SK-N-SH (cell line): ENCODE data around the gene IGF2BP2.

Experiments
- ELF1 ChIP-seq: IDR thresholded peaks from 2 replicates; pipeline ENCODE4 v1.4.0; 2012
- EP300 ChIP-seq, 2 experiments: IDR thresholded peaks; 2 replicates each; pipeline versions ENCODE4 v1.4.0 to v1.6.1; 2012; ENCODE audit warnings: borderline replicate concordance in 1 of 2, low read depth in 1 of 2, low read length in 1 of 2
- EZH2phosphoT487 ChIP-seq: fragments of 200-600 bp; sonication (generic); IDR thresholded peaks from 2 replicates; pipeline ENCODE4 v1.6.1; 2017; ENCODE audit warnings: low read depth, mixed run types, mild to moderate bottlenecking, antibody characterized with exemption, moderate library complexity, borderline replicate concordance
- GABPA ChIP-seq: IDR thresholded peaks from 2 replicates; pipeline ENCODE4 v1.4.0; 2012; ENCODE audit warnings: low read depth, mild to moderate bottlenecking
- GATA2 ChIP-seq: sonication (generic); formaldehyde crosslinking; IDR thresholded peaks from 2 replicates; pipeline ENCODE4 v1.5.0; 2020; ENCODE audit warnings: mild to moderate bottlenecking, missing genetic modification reagents
- JUND ChIP-seq: IDR thresholded peaks from 2 replicates; pipeline ENCODE4 v1.4.0; 2012
- POLR2AphosphoS5 ChIP-seq: IDR thresholded peaks from 2 replicates; pipeline ENCODE4 v1.6.1; 2012; ENCODE audit warnings: low read depth, low read length
- RAD21 ChIP-seq: IDR thresholded peaks from 2 replicates; pipeline ENCODE4 v1.6.1; 2012; ENCODE audit warnings: mild to moderate bottlenecking, low read length
- REST ChIP-seq: IDR thresholded peaks from 2 replicates; pipeline ENCODE4 v1.6.1; 2012; ENCODE audit warnings: mild to moderate bottlenecking, low read depth, low read length, moderate library complexity
- TAF1 ChIP-seq: IDR thresholded peaks from 2 replicates; pipeline ENCODE4 v1.6.1; 2012; ENCODE audit warnings: low read depth, mild to moderate bottlenecking, low read length, moderate library complexity, borderline replicate concordance
- TCF12 ChIP-seq: IDR thresholded peaks from 2 replicates; pipeline ENCODE4 v1.4.0; 2012
- TEAD4 ChIP-seq: IDR thresholded peaks from 2 replicates; pipeline ENCODE4 v1.4.0; 2012; ENCODE audit warnings: mild to moderate bottlenecking, borderline replicate concordance; ENCODE audit not compliant: insufficient read depth
- TF ChIP-seq, protein P1 (sequence below): IDR thresholded peaks from 2 replicates; pipeline ENCODE4 v1.4.0; 2012; ENCODE audit warnings: low read depth
- TF ChIP-seq, protein P2 (sequence below): fragments of 200-600 bp; sonication (generic); IDR thresholded peaks from 2 replicates; pipeline ENCODE4 v1.6.1; 2017; ENCODE audit warnings: antibody characterized with exemption, mild to moderate bottlenecking, moderate library complexity

DNA sequence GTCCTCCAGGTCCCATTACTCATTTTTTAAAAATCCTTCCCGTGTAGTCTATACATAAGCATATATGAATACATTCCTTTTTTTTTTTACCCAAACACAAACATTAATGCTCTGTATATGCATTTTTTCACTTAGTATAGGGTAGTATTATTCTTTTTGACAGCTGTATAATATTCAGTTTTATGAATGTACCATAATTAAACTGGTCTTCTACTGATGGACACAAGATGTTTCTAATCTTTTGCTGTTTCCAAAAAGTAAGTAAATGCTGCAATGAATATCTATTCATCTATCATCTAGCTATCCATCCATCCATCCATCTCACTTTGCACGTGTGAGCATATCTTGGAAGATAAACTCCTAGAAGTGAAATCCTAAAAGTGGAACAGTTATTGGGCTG is 110.8 kb downstream of the IGF2BP2 start:
- TF ChIP-seq RAD21 (no peak), REST (no peak), GATA2 (CRISPR knock-in tag) (no peak), EP300 (IDR thresholded peaks at IDR 0.05; ENCODE audit: borderline replicate concordance in 1 of 2, low read depth in 1 of 2, low read length in 1 of 2) (no peak), TEAD4 (no peak), ELF1 (no peak), TAF1 (no peak), EZH2phosphoT487 (no peak), GABPA (no peak), TCF12 (no peak), POLR2AphosphoS5 (no peak), JUND (no peak)
- TF ChIP-seq, protein P1, sequence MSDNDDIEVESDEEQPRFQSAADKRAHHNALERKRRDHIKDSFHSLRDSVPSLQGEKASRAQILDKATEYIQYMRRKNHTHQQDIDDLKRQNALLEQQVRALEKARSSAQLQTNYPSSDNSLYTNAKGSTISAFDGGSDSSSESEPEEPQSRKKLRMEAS = no peak
- TF ChIP-seq, protein P2, sequence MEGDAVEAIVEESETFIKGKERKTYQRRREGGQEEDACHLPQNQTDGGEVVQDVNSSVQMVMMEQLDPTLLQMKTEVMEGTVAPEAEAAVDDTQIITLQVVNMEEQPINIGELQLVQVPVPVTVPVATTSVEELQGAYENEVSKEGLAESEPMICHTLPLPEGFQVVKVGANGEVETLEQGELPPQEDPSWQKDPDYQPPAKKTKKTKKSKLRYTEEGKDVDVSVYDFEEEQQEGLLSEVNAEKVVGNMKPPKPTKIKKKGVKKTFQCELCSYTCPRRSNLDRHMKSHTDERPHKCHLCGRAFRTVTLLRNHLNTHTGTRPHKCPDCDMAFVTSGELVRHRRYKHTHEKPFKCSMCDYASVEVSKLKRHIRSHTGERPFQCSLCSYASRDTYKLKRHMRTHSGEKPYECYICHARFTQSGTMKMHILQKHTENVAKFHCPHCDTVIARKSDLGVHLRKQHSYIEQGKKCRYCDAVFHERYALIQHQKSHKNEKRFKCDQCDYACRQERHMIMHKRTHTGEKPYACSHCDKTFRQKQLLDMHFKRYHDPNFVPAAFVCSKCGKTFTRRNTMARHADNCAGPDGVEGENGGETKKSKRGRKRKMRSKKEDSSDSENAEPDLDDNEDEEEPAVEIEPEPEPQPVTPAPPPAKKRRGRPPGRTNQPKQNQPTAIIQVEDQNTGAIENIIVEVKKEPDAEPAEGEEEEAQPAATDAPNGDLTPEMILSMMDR = no peak
